ENCODE data around the gene POLR1G. TPM values are rescaled to one million over a fixed set of nuclear protein-coding genes. Genes with fewer than 3 reads are reported as not detected.

POLR1G gene
- total and polyA plus RNA-seq, 9 of the 15 experiments (the other 6 are each of a cell fraction or from before 2014, with no cell fraction given) = 3.0 to 50.1 (median 27.4) TPM

- TF ChIP-seq BCLAF1 (IDR thresholded peaks at IDR 0.05; ENCODE audit: borderline replicate concordance in 1 of 2, control insufficient read depth in 1 of 2, low read depth in 2 of 2, low read length in 1 of 2) (no peak), SP2 (IDR thresholded peaks at IDR 0.05; ENCODE audit: extremely low read depth, low read depth, low read length, poor library complexity, severe bottlenecking) (no peak), ZNF165 (CRISPR knock-in tag; IDR thresholded peaks at IDR 0.05; ENCODE audit: borderline replicate concordance) (no peak), MCM3 (IDR thresholded peaks at IDR 0.05) (no peak), POLR2B (IDR thresholded peaks at IDR 0.05; ENCODE audit: low read depth, partially characterized antibody) (no peak), YBX1 (IDR thresholded peaks at IDR 0.05) (no peak), ZNF282 (CRISPR knock-in tag; IDR thresholded peaks at IDR 0.05) (no peak), U2AF1 (optimal IDR thresholded peaks at IDR 0.05; ENCODE audit: low read depth, low read length) (no peak), ZBTB17 (CRISPR knock-in tag; IDR thresholded peaks at IDR 0.05) (no peak), GABPA (tag; conservative IDR thresholded peaks at IDR 0.05; ENCODE audit: low read depth) (peak; percentile 50), BRF1 (IDR thresholded peaks at IDR 0.05; ENCODE audit: borderline replicate concordance, extremely low read depth, insufficient read length) (no peak), PYGO2 (tag; IDR thresholded peaks at IDR 0.05) (no peak), CREBBP (IDR thresholded peaks at IDR 0.05; ENCODE audit: low read depth, low read length) (no peak), ESRRA (IDR thresholded peaks at IDR 0.05; ENCODE audit: borderline replicate concordance, low read depth) (peak; percentile 88)
- TF ChIP-seq, protein P1, sequence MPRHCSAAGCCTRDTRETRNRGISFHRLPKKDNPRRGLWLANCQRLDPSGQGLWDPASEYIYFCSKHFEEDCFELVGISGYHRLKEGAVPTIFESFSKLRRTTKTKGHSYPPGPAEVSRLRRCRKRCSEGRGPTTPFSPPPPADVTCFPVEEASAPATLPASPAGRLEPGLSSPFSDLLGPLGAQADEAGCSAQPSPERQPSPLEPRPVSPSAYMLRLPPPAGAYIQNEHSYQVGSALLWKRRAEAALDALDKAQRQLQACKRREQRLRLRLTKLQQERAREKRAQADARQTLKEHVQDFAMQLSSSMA (CRISPR knock-in tag; IDR thresholded peaks at IDR 0.05) = no peak
- TF ChIP-seq, protein P2, sequence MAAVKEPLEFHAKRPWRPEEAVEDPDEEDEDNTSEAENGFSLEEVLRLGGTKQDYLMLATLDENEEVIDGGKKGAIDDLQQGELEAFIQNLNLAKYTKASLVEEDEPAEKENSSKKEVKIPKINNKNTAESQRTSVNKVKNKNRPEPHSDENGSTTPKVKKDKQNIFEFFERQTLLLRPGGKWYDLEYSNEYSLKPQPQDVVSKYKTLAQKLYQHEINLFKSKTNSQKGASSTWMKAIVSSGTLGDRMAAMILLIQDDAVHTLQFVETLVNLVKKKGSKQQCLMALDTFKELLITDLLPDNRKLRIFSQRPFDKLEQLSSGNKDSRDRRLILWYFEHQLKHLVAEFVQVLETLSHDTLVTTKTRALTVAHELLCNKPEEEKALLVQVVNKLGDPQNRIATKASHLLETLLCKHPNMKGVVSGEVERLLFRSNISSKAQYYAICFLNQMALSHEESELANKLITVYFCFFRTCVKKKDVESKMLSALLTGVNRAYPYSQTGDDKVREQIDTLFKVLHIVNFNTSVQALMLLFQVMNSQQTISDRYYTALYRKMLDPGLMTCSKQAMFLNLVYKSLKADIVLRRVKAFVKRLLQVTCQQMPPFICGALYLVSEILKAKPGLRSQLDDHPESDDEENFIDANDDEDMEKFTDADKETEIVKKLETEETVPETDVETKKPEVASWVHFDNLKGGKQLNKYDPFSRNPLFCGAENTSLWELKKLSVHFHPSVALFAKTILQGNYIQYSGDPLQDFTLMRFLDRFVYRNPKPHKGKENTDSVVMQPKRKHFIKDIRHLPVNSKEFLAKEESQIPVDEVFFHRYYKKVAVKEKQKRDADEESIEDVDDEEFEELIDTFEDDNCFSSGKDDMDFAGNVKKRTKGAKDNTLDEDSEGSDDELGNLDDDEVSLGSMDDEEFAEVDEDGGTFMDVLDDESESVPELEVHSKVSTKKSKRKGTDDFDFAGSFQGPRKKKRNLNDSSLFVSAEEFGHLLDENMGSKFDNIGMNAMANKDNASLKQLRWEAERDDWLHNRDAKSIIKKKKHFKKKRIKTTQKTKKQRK (IDR thresholded peaks at IDR 0.05; ENCODE audit: borderline replicate concordance, low read depth, low read length) = no peak
- TF ChIP-seq, protein P3, sequence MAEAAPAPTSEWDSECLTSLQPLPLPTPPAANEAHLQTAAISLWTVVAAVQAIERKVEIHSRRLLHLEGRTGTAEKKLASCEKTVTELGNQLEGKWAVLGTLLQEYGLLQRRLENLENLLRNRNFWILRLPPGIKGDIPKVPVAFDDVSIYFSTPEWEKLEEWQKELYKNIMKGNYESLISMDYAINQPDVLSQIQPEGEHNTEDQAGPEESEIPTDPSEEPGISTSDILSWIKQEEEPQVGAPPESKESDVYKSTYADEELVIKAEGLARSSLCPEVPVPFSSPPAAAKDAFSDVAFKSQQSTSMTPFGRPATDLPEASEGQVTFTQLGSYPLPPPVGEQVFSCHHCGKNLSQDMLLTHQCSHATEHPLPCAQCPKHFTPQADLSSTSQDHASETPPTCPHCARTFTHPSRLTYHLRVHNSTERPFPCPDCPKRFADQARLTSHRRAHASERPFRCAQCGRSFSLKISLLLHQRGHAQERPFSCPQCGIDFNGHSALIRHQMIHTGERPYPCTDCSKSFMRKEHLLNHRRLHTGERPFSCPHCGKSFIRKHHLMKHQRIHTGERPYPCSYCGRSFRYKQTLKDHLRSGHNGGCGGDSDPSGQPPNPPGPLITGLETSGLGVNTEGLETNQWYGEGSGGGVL (CRISPR knock-in tag; IDR thresholded peaks at IDR 0.05) = no peak
These were observed 1.6 kb upstream of the POLR1G start, which contains the start of gene PPP1R13L (continued) for GRCh38 chr19:45404557-45405434.

Measured in K562 (cell line).